PC-9 (cell line): ENCODE results near the gene RAB37. TPM values are rescaled to one million over a fixed set of nuclear protein-coding genes. Genes with fewer than 3 reads are reported as not detected.

Source experiments
- BruUV-seq: library from RNA; stranded (reverse); fragments of 400-500 nt; replicated peaks from 2 replicates; lab custom pipeline; 2021; lab: Mats Ljungman, UMichigan
- CTCF ChIA-PET: fragments of 300-600 bp; sonication (Branson Sonifier 250); formaldehyde crosslinking; loops from one replicate; lab custom pipeline; 2022; ENCODE audit warnings: antibody characterized with exemption; lab: Charles Lee
- POLR2A ChIA-PET: fragments of 300-600 bp; sonication (Branson Sonifier 250); formaldehyde crosslinking; loops from one replicate; lab custom pipeline; 2022; ENCODE audit warnings: antibody characterized with exemption; ENCODE audit not compliant: unreplicated experiment; lab: Charles Lee
- DNase-seq, 2 experiments: peaks; one replicate each; pipeline versions ENCODE4 v3.0.0 to v3.0.0-alpha.2; 2015 to 2022; ENCODE audit warnings: mixed read lengths in 1 of 2
- H2AFZ ChIP-seq: fragments of 200-600 bp; sonication (generic); 2 replicates; pipeline ENCODE4 v1.8.1; 2017; ENCODE audit warnings: antibody characterized with exemption
- H3F3A ChIP-seq: fragments of 200-600 bp; sonication (generic); 2 replicates; pipeline ENCODE4 v1.8.1; 2017; ENCODE audit warnings: antibody characterized with exemption, mild to moderate bottlenecking, low read depth; ENCODE audit not compliant: insufficient read depth
- H3K27ac ChIP-seq: fragments of 200-600 bp; sonication (generic); 2 replicates; pipeline ENCODE4 v1.6.1; 2016; ENCODE audit warnings: mixed run types
- H3K27me3 ChIP-seq: fragments of 200-600 bp; sonication (generic); 2 replicates; pipeline ENCODE4 v1.6.1; 2016; ENCODE audit warnings: low read depth, mixed run types; ENCODE audit not compliant: insufficient read depth
- H3K36me3 ChIP-seq: fragments of 200-600 bp; sonication (generic); 2 replicates; pipeline ENCODE4 v1.6.1; 2016; ENCODE audit warnings: low read depth, mixed run types
- H3K4me1 ChIP-seq: fragments of 200-600 bp; sonication (generic); replicated peaks from 2 replicates; pipeline ENCODE4 v1.6.1; 2016; ENCODE audit warnings: mixed run types; ENCODE audit not compliant: insufficient read depth
- H3K4me2 ChIP-seq: fragments of 200-600 bp; sonication (generic); 2 replicates; pipeline ENCODE4 v1.6.1; 2017; ENCODE audit warnings: mixed run types
- H3K4me3 ChIP-seq: fragments of 200-600 bp; sonication (generic); 2 replicates; pipeline ENCODE4 v1.6.1; 2016; ENCODE audit warnings: mixed run types
- H3K79me2 ChIP-seq: fragments of 200-600 bp; sonication (generic); 2 replicates; pipeline ENCODE4 v1.6.1; 2017; ENCODE audit warnings: low read depth, mixed run types
- H3K9me2 ChIP-seq: fragments of 200-600 bp; sonication (generic); 2 replicates; pipeline ENCODE4 v1.8.1; 2017; ENCODE audit warnings: mild to moderate bottlenecking; ENCODE audit not compliant: insufficient read depth
- H3K9me3 ChIP-seq: fragments of 200-600 bp; sonication (generic); 2 replicates; pipeline ENCODE4 v1.8.1; 2016; ENCODE audit warnings: low read depth; ENCODE audit not compliant: insufficient read depth
- H4K20me1 ChIP-seq: fragments of 200-600 bp; sonication (generic); 2 replicates; pipeline ENCODE4 v1.8.1; 2017; ENCODE audit not compliant: insufficient read depth
- EZH2 ChIP-seq: fragments of 200-600 bp; sonication (generic); IDR thresholded peaks from 2 replicates; pipeline ENCODE4 v1.8.0; 2017; ENCODE audit warnings: antibody characterized with exemption, low read depth
- intact Hi-C: fragments of 100-400 bp; cut with micrococcal nuclease; formaldehyde crosslinking; loops from one replicate; pipeline ENCODE4 v1.10.0; 2022; ENCODE audit not compliant: unreplicated experiment
- total RNA-seq: library from RNA; stranded (reverse); gene quantifications from 2 replicates; pipeline ENCODE4 v1.2.3, GENCODE V29; 2021
- TF ChIP-seq, protein P1 (sequence below): fragments of 200-600 bp; sonication (generic); conservative IDR thresholded peaks from 2 replicates; pipeline ENCODE4 v1.6.1; 2017; ENCODE audit warnings: mixed run types, antibody characterized with exemption, mild to moderate bottlenecking, moderate library complexity

The RAB37 gene
- total RNA-seq, 1 experiment from 2014 or later: not detected

- Histone ChIP-seq H3K9me3 (no peaks in the 10 kb centered on the region), H3K27me3 (peaks cover 41% of the 10 kb centered on the region), H3K4me3 (no peak overlapping the region), H3K36me3 (no peaks in the 10 kb centered on the region), H3K79me2 (no peaks in the 10 kb centered on the region), H3K27ac (no peak overlapping the region), H4K20me1 (no peaks in the 10 kb centered on the region), H3K4me2 (no peak overlapping the region), H2AFZ (no peak overlapping the region), H3K9me2 (no peaks in the 10 kb centered on the region), H3F3A (peaks cover 14% of the 10 kb centered on the region), H3K4me1 (no peaks in the 10 kb centered on the region)
- ChIA-PET POLR2A (no interaction called here), CTCF (no interaction called here)
- intact Hi-C loops: no loop called here
- DNase-seq: no peak
- no TSS peak for BruUV-seq
- TF ChIP-seq, protein P1, sequence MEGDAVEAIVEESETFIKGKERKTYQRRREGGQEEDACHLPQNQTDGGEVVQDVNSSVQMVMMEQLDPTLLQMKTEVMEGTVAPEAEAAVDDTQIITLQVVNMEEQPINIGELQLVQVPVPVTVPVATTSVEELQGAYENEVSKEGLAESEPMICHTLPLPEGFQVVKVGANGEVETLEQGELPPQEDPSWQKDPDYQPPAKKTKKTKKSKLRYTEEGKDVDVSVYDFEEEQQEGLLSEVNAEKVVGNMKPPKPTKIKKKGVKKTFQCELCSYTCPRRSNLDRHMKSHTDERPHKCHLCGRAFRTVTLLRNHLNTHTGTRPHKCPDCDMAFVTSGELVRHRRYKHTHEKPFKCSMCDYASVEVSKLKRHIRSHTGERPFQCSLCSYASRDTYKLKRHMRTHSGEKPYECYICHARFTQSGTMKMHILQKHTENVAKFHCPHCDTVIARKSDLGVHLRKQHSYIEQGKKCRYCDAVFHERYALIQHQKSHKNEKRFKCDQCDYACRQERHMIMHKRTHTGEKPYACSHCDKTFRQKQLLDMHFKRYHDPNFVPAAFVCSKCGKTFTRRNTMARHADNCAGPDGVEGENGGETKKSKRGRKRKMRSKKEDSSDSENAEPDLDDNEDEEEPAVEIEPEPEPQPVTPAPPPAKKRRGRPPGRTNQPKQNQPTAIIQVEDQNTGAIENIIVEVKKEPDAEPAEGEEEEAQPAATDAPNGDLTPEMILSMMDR: no peak
- no peak for TF ChIP-seq EZH2
These were observed 4.8 kb upstream of the RAB37 start for GRCh38 chr17:74732042-74732867.

- H2AFZ ChIP-seq: no peak overlapping the region
- CTCF ChIA-PET: no interaction called here
- POLR2A ChIA-PET: no interaction called here
- no peak overlapping the region for H3K4me3 ChIP-seq
- no peak for DNase-seq
- H3K36me3 ChIP-seq: no peaks in the 10 kb centered on the region
- H3K27me3 ChIP-seq: peaks cover 39% of the 10 kb centered on the region
- intact Hi-C loops: no loop called here
- H3K79me2 ChIP-seq: no peaks in the 10 kb centered on the region
- no peak for TF ChIP-seq EZH2
- TF ChIP-seq, protein P1: no peak
- no peaks in the 10 kb centered on the region for H4K20me1 ChIP-seq
- no peak overlapping the region for H3K27ac ChIP-seq
- no peaks in the 10 kb centered on the region for H3K9me3 ChIP-seq
- no peaks in the 10 kb centered on the region for H3K9me2 ChIP-seq
- peaks cover 6% of the 10 kb centered on the region for H3K4me1 ChIP-seq
- H3F3A ChIP-seq: peaks cover 5% of the 10 kb centered on the region
- BruUV-seq: no TSS peak
- no peak overlapping the region for H3K4me2 ChIP-seq
These were observed 3.5 kb upstream of the RAB37 start for GRCh38 chr17:74733365-74734122.

GRCh38 chr17:74734256-74734655, 2.8 kb upstream of the RAB37 start:
- Histone ChIP-seq H3K27me3 (peaks cover 39% of the 10 kb centered on the region), H3K4me2 (no peak overlapping the region), H2AFZ (no peak overlapping the region), H3F3A (no peaks in the 10 kb centered on the region), H3K4me3 (no peak overlapping the region), H3K4me1 (peaks cover 11% of the 10 kb centered on the region), H3K27ac (no peak overlapping the region), H3K36me3 (no peaks in the 10 kb centered on the region), H4K20me1 (no peaks in the 10 kb centered on the region), H3K9me2 (no peaks in the 10 kb centered on the region), H3K79me2 (no peaks in the 10 kb centered on the region), H3K9me3 (no peaks in the 10 kb centered on the region)
- no peak for DNase-seq
- intact Hi-C loops: no loop called here
- ChIA-PET POLR2A (no interaction called here), CTCF (no interaction called here)
- TF ChIP-seq EZH2: no peak
- TF ChIP-seq, protein P1: no peak
- no TSS peak for BruUV-seq
